RCC 7860 (cell line): ENCODE results near the gene MYH7B.

Experiments
- DNase-seq: peaks from one replicate; pipeline ENCODE4 v3.0.0-alpha.2; 2015; ENCODE audit warnings: low spot score
- FAIRE-seq: peaks from 2 replicates; lab custom pipeline; 2012; peaks lifted over from hg19 to GRCh38; lab: Jason Lieb, UNC

MYH7B gene

GRCh38 chr20:35003211-35004031 is 47.8 kb downstream of the MYH7B start:
- FAIRE-seq (no peak), DNase-seq (no peak)

DNA sequence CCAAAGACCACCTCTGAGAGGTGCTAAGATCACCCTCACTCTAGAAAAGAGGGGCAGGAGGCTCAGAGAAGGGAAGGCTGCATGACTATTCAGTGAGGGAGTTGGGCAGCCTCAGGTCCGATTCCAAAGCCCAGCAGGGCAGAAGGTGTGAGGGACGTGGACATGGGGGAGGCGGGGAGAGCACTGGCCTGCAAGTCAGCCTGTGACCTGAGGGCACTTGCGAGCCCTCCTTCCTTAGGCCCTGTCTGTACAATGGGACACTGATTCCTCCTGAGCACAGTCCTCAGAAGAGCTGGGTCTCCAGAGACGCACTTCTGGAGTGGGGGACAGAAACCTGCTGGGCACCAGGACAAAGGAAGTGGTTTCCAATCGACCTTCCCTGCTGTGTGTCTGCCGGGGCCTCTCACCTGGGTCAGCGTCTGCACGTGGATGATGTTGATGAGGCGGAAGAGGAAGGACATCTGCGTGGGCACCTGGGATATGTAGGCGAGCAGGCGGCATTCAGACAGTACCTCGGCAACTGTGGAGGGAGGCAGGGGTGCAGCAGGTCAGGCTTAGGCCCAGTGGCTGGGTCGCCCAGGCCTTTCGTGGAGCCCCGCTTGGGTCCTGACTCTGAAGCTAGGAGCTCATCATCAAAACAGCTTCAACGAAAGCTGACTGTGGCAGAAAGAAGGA is 48.5 kb downstream of the MYH7B start:
- FAIRE-seq (no peak), DNase-seq (no peak)

GRCh38 chr20:35004749-35005462 is 49.2 kb downstream of the MYH7B start:
- FAIRE-seq: no peak
- DNase-seq: no peak
